Bone marrow (tissue), 2 donors: ENCODE measurements around the gene ABCC9.

Source experiments
- DNase-seq, 2 donors: peaks; one replicate each; lab custom pipeline; 2025; lab: John Stamatoyannopoulos, UW

The ABCC9 gene

DNA sequence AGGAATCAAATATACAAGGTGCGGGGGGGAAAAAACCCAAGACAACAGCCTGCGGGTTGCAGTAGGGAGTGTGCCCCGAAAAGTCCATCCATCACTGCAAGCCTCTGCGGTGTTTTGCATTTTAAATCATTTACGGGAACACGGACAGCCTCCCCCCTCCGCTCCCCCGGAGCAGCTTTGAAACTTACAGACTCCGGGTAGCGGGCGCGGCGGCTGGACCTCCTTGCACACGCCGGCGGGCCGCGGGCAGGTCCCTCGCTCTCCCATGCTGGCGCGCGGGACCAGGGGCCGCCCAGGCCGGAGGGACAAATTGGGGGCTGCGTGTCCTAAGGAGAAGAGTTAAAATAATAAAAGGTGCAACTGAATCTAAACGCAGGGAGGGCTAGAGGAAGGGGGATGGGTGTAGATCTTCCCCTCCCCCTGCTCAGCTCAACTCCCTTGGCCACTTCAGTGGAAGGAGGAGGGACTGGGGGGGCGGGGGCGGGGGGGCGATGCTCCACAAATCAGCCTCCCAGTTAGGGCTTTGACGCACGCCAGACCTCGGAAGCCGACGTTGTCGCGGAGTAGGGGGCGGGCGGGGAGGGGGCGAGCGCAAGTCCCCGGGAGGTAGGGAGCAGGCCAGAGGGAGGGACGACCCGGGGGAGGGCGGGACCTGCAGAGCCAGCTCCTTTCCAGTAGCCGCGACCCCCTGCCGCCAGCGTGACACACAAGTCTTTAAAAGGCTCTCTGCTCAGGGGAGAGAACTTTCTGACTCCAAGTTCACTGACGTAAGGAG, 166.7 kb downstream of the ABCC9 start, which contains the start of gene KCNJ8:
Gene KCNJ8 (minus strand): TSS at position 349 of the 775 bp plus-strand sequence. CDS start 1,090 bp downstream, outside the sequence.
- no peak for DNase-seq

GRCh38 chr12:21773806-21774205, 167.4 kb downstream of the ABCC9 start:
- no peak for DNase-seq

DNA sequence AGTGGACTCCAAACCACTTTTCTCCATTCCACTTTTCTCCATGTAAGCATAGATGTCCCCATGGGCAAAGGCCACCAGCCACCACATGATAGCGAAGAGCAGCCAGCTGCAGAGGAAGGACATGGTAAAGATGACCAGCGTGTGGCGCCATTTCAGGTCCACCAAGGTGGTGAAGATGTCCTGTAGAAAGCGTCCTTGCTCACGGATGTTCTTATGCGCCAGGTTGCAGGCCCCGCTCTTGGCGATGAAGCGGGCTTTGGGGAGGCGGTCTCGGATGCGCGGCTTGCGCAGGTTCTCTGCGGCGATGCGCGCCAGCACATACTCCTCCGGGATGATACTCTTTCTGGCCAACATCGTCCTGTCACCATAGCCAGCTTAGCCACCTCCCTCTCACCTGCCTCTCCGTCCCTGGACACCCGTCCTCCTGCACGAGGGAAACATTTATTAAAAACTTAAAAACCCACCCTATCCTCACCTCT, 167.9 kb downstream of the ABCC9 start:
- no peak for DNase-seq

- no peak for DNase-seq
Measured at GRCh38 chr12:21771311-21771710, 169.9 kb downstream of the ABCC9 start.

GRCh38 chr12:21769307-21769706, 171.9 kb downstream of the ABCC9 start:
- DNase-seq: no peak

DNA sequence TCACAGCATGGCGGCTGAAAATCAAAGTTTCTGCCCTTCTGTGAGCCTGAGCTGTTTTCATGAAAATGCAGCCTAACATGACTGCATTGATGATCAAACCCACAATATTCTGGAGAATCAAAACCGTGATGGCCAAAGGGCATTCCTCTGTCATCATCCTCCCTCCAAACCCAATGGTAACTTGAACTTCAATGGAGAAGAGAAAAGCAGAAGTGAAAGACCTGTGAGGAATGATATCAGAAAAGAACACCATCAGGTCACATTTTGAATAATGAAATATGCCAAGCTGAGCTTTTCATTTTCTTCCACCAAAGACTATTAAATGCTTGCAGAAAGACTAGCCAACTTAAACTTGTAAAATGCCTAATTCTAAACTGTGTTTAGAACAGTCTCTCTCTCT, 174.8 kb downstream of the ABCC9 start:
- DNase-seq: no peak

DNA sequence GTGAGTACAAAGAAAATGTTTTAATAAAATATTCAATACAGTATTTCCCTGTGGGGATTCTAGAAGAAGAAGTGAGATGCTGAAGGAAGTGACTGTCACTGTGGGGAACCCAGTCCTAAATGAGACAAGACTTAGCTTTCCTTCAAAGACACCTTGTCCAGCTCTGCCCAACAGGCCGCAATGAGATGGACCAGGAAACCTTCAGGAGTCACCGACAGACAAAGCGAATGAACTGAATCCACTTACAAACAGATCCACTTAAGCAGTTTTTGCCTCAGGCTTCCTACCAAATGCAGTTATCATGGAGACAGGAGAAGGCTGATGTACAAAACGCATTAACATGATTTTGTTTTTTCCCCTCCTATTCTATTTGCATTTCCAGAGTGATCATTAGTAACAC, 176.3 kb downstream of the ABCC9 start:
- DNase-seq: no peak

DNA sequence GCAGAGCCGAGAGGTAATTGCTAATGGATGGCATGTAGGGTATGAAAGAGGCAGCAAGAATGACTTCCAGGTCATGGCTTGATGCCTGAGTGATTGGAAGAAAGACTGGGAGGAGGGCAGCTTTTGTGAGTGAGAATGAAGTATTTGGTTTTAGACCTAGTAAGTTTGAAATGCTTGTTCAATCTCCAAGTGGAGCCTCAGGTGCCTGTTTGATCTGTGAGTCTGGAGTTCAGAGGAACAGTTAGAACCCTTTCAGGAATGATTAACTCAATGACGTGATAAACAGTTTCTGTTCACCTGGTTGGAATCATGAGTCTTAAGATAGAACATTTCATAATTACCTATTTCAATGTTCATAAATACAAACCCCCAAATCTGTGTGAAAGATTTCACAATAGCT, 177.2 kb downstream of the ABCC9 start:
- no peak for DNase-seq

DNA sequence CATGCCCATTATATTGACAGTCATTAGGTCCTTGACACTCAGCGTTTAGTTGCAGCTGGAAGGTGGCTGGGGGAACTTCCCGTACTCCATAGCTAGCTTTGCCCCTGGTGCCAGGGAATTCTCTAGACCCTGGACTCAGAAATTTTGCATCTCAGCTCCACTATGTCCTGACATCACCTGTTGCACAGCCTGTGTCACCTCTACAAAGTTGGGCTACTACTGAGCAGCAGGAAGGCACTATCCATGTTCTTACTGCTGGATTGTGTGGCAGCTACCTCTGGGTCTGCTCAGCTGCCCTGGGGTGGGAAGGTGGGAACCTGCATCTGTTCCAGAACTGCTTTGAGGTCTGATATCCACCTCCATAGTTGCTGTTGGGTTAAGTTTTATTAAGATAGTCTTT, 177.7 kb downstream of the ABCC9 start:
- DNase-seq: no peak

GRCh38 chr12:21759737-21760136, 181.5 kb downstream of the ABCC9 start:
- no peak for DNase-seq

DNA sequence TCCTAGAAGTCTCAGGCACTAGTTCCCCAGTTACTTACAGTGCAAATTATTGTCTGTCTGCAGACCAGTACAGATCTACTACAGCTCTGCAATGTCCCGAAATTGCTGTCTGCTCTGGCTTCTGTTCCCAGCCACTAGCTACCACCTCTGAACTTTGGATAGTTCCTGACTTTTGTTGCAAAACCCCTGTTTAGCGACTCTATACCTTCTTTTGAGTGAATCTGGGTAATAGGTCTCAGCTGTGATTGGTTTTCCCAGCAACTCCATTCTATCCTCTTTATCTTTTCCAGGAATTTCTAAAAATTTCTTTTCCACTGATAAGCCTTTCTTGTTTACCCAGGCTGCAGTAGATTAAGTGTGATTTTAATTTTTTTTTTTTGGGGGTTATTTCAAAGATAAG, 183.5 kb downstream of the ABCC9 start:
- DNase-seq: no peak

- no peak for DNase-seq
Measured at GRCh38 chr12:21756699-21757098, 184.5 kb downstream of the ABCC9 start.

DNA sequence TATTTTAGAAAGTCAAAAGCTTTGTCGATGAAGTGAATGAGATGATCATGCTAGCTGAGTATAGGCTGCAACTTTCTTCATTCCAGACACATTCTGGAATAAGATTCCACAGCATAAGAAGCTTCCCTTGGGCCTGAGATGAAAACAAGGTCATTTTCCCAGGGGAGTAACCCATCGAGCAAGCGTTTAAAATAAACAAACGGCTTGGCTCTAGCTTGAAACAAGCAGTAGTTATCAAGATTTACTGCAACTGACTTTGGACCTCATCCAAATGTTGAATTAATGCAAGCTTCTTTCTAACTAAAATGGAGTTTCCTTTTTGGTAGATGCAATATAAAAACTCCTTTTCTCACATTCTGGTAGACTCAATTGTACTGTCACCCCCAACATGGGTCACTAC, 189.7 kb downstream of the ABCC9 start:
- no peak for DNase-seq
